PC-3 (cell line): Measurements from ENCODE around the gene PROX1.

Source experiments
- EZH2 ChIP-seq: fragments of 300-600 bp; sonication (generic); IDR thresholded peaks from one replicate; pipeline ENCODE4 v1.6.1; 2017; ENCODE audit warnings: antibody characterized with exemption, mild to moderate bottlenecking, low read length; ENCODE audit not compliant: unreplicated experiment
- EZH2phosphoT487 ChIP-seq: fragments of 300-600 bp; sonication (generic); IDR thresholded peaks from 2 replicates; pipeline ENCODE4 v1.6.1; 2018; ENCODE audit warnings: mild to moderate bottlenecking, antibody characterized with exemption, low read length, borderline replicate concordance

GRCh38 chr1:213962508-213962907 lies 25.3 kb upstream of the PROX1 start:
- TF ChIP-seq EZH2phosphoT487 (no peak), EZH2 (no peak)
